H1 (cell line): ENCODE data around the gene MED29. TPM values are rescaled to one million over a fixed set of nuclear protein-coding genes. Genes with fewer than 3 reads are reported as not detected.
A peak's percentile ranks its signal among the peaks of the same experiment; 100 is the strongest.

Source experiments
- EP300 ChIP-seq, 2 experiments: IDR thresholded peaks; 1 replicate in 1 of 2; 2 replicates in 1 of 2; pipeline ENCODE4 v1.6.1; 2011 to 2012; ENCODE audit warnings: low read depth in 2 of 2, low read length in 2 of 2, mild to moderate bottlenecking in 2 of 2, borderline replicate concordance in 1 of 2, inconsistent platforms in 1 of 2, moderate library complexity in 1 of 2
- EZH2 ChIP-seq: fragments of 200-600 bp; sonication (generic); IDR thresholded peaks from 2 replicates; pipeline ENCODE4 v1.7.1; 2012; ENCODE audit warnings: low read depth, mild to moderate bottlenecking, moderate library complexity, low read length, inconsistent platforms; ENCODE audit not compliant: severe bottlenecking
- FOSL1 ChIP-seq: IDR thresholded peaks from 2 replicates; pipeline ENCODE4 v1.6.1; 2011; ENCODE audit warnings: mild to moderate bottlenecking, low read depth, low read length, moderate library complexity; ENCODE audit not compliant: insufficient read depth
- KDM4A ChIP-seq: IDR thresholded peaks from one replicate; pipeline ENCODE4 v1.7.1; 2012; ENCODE audit warnings: low read depth, mild to moderate bottlenecking, moderate library complexity, low read length, inconsistent platforms; ENCODE audit not compliant: severe bottlenecking
- MAFK ChIP-seq: IDR thresholded peaks from 2 replicates; pipeline ENCODE4 v1.6.1; 2012; ENCODE audit warnings: low read depth, mild to moderate bottlenecking, improper control_type of control experiment, low read length
- RNF2 ChIP-seq: fragments of 200-900, 300-1000 bp; sonication (generic); IDR thresholded peaks from 2 replicates; pipeline ENCODE4 v1.7.1; 2016; ENCODE audit warnings: borderline replicate concordance, low read depth, mild to moderate bottlenecking, antibody characterized with exemption, low read length; ENCODE audit not compliant: poor library complexity, severe bottlenecking; ENCODE audit errors: missing control alignments
- SP1 ChIP-seq: IDR thresholded peaks from 2 replicates; pipeline ENCODE4 v1.6.1; 2011; ENCODE audit warnings: low read depth, low read length
- TAF7 ChIP-seq: optimal IDR thresholded peaks from 2 replicates; pipeline ENCODE3; 2011; ENCODE audit warnings: low read depth, mild to moderate bottlenecking, inconsistent platforms, low read length, moderate library complexity, borderline replicate concordance
- polyA plus RNA-seq, 7 experiments: library from polyadenylated mRNA; depleted of rRNA in 3 of 7; stranded (reverse) in 5 of 7; unstranded in 2 of 7; fragments of >200 nt in 5 of 7; fragments of 200-250 nt in 2 of 7; gene quantifications; 1 replicate in 5 of 7; 2 replicates in 1 of 7; 4 replicates in 1 of 7; pipeline versions ENCODE4 v1.2.1 to v1.2.3, GENCODE V29; 2011 to 2013; ENCODE audit warnings: missing spikeins in 2 of 7, mixed read lengths in 2 of 7
- total RNA-seq: library from RNA; stranded (reverse); fragmentation: NEBNext Ultra II Directional; extraction: Animal tissue kit (Norgen Biotek cat#: 25700); gene quantifications from 2 replicates; pipeline ENCODE4 v1.2.1, GENCODE V29; 2021
- TF ChIP-seq, protein P1 (sequence below): IDR thresholded peaks from 2 replicates; pipeline ENCODE4 v1.6.1; 2012; ENCODE audit warnings: inconsistent platforms

Gene MED29
- total and polyA plus RNA-seq, 2 of the 8 experiments (the other 6 are each of a cell fraction or from before 2014, with no cell fraction given) = 31.1 to 52.5 TPM

DNA sequence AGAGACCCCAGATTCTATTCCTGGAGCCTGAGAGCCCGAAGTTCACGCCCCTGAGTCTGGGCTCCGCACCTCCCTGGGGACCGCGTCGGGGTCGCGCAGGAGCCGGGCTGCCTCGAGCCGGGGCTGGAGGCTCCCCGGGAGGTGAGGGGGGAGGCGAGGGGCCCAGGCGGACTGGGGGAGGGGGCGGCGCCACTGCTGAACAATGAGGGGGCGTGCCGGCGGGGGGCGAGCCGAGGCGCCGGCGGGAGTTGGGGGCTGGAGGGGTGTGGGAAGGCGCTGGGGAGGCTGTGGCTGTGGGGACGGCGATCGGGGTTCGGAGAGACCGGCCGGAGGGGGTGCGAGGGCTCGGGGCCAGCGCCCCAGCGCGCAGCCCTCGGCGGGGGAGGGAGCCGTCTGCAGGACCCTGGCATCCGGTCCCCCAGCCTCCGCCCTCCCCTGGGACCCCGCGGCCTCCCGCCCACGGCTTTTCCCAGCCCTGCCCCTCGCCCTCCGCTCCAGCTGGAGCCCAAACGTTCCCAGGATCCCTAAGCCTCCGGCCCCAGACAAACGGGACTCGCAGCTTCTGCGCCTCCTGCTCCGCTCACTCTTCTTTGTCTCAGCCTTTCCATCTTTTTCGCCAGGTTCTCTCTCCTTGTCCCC, 22.2 kb downstream of the MED29 start (continued):
- TF ChIP-seq TAF7 (no peak), RNF2 (no peak), SP1 (no peak), EZH2 (no peak), FOSL1 (no peak), KDM4A (no peak), MAFK (no peak), EP300 (IDR thresholded peaks at IDR 0.05; ENCODE audit: borderline replicate concordance in 1 of 2, low read depth in 2 of 2, low read length in 2 of 2) (peak in 1 of 2 experiments; percentile 65; a peak in 1 of 3 replicates)
- TF ChIP-seq, protein P1, sequence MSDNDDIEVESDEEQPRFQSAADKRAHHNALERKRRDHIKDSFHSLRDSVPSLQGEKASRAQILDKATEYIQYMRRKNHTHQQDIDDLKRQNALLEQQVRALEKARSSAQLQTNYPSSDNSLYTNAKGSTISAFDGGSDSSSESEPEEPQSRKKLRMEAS = 0 out of 2 replicates have a peak, but pooled peaks have one; percentile 9
